SU-DHL-6 (cell line): ENCODE results near the gene DGKB.

Experiments
- EZH2phosphoT487 ChIP-seq: fragments of 200-600 bp; sonication (generic), shearing (Covaris generic); conservative IDR thresholded peaks from 2 replicates; pipeline ENCODE4 v1.6.1; 2018; ENCODE audit warnings: mild to moderate bottlenecking, antibody characterized with exemption, low read length, moderate library complexity, mixed read lengths
- TF ChIP-seq, protein P1 (sequence below): fragments of 200-600 bp; sonication (generic); IDR thresholded peaks from one replicate; pipeline ENCODE4 v1.5.1; 2017; ENCODE audit warnings: antibody characterized with exemption, mild to moderate bottlenecking, low read length, moderate library complexity; ENCODE audit not compliant: insufficient read depth, poor library complexity, severe bottlenecking

DNA sequence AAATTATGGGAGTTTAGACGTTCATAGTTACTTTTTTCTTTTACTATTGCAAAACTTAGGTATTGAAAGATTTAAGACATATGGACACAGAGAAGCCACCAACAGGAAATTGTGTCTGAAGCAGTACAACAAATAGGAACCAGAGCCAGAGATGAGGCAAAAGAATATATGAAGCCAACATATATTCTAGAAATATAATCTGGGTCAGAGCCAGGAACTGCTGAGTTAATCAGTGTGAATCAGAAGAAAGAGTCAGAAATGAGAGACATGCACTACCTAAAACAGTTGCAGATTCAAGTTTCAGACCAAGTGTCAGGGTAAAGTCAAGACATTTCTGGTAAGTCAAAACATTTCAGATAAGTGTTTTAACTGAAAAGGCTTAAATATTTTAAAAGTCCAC, 67.7 kb downstream of the DGKB start:
- TF ChIP-seq, protein P1, sequence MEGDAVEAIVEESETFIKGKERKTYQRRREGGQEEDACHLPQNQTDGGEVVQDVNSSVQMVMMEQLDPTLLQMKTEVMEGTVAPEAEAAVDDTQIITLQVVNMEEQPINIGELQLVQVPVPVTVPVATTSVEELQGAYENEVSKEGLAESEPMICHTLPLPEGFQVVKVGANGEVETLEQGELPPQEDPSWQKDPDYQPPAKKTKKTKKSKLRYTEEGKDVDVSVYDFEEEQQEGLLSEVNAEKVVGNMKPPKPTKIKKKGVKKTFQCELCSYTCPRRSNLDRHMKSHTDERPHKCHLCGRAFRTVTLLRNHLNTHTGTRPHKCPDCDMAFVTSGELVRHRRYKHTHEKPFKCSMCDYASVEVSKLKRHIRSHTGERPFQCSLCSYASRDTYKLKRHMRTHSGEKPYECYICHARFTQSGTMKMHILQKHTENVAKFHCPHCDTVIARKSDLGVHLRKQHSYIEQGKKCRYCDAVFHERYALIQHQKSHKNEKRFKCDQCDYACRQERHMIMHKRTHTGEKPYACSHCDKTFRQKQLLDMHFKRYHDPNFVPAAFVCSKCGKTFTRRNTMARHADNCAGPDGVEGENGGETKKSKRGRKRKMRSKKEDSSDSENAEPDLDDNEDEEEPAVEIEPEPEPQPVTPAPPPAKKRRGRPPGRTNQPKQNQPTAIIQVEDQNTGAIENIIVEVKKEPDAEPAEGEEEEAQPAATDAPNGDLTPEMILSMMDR: no peak
- no peak for TF ChIP-seq EZH2phosphoT487
